Measurements from ENCODE around the gene SF3B2. TPM values are rescaled to one million over a fixed set of nuclear protein-coding genes. Genes with fewer than 3 reads are reported as not detected.
"Not testable (repeated sequence)": the region's sequence is repeated elsewhere in the genome, so short reads cannot be mapped to it uniquely, and the experiment has no call there.

SF3B2 gene
- total RNA-seq, 1 donor from 2014 or later, result 70.4 TPM

- intact Hi-C loops (cut with micrococcal nuclease); ATAC-seq: not testable (repeated sequence)
Observed at GRCh38 chr11:66092125-66092524, 40.0 kb downstream of the SF3B2 start.

GRCh38 chr11:66099746-66100145, 47.6 kb downstream of the SF3B2 start:
- intact Hi-C loops (cut with micrococcal nuclease), result not testable (repeated sequence)

More at GRCh38 chr11:66092125-66092524, 40.0 kb downstream of the SF3B2 start:
- DNase-seq, result not testable (repeated sequence)

GRCh38 chr11:66100272-66101065, 48.3 kb downstream of the SF3B2 start:
- ATAC-seq, result peak; percentile 96
- intact Hi-C loops (cut with micrococcal nuclease), result no loop called here

More at GRCh38 chr11:66099746-66100145, 47.6 kb downstream of the SF3B2 start:
- not testable (repeated sequence) for DNase-seq, ATAC-seq

DNA sequence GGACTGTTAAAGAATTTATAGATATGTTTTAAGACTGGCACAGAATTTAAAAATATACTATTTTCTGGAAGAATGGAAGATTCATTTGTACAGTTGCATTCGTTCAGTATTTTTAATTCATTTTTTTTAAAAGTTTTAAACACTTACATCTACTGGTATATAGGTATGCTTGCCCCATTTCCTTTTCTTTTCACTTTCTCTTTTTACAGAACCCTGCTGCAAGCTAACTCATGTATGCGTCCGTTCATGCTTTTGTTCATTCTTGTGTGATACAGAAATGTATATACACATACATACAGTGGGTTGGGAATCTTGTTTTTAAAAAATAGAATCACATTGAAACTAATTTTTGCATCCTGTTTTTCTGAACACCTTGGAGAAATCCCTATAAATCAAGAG, 48.9 kb downstream of the SF3B2 start:
- intact Hi-C loops (cut with micrococcal nuclease), result no loop called here
- ATAC-seq (no peak), DNase-seq (no peak)

More at GRCh38 chr11:66100272-66101065, 48.3 kb downstream of the SF3B2 start:
- peak; percentile 87 for DNase-seq

GRCh38 chr11:66104057-66104638, 52.0 kb downstream of the SF3B2 start:
- intact Hi-C loops (cut with micrococcal nuclease), result no loop called here
- DNase-seq (no peak), ATAC-seq (no peak)

DNA sequence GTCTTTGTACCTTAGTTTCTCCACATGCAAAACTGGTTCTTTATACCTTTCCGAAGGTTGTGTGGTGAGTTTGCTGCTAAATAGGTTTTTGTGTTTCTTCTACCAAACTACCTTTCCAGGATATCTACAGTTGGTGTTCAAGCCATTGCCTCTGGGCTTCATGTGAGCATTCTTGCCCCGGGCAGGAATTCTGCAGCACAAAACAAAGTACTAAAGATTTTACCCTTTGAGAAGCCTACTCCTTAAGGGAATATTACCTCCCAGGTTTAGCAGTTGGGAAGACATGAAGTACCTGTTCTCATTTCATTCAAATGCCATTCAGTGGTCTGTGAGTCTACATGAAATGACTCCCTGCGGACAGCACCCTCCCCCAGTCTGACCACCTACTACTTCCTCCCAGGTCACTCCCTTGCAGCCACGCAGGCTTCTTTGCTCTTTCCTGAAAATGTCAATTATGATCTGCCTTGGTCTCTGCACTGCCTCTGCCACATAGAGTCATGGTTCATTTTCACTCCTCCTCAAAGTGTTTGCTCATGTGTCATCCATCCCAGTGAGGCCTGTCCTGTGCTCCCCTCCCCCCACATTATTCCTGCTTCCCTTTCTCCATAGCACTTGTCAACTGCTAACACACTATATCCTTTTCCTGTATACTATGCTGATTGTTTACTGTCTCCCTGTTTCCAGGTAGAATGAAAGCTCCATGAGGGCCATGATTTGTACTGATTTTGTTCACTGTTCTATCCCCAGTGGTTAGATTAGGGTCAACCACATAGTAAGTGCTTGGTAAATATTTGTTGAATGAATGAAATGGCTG, 54.8 kb downstream of the SF3B2 start:
- ATAC-seq (no peak), DNase-seq (no peak)
- intact Hi-C loops (cut with micrococcal nuclease), result no loop called here

DNA sequence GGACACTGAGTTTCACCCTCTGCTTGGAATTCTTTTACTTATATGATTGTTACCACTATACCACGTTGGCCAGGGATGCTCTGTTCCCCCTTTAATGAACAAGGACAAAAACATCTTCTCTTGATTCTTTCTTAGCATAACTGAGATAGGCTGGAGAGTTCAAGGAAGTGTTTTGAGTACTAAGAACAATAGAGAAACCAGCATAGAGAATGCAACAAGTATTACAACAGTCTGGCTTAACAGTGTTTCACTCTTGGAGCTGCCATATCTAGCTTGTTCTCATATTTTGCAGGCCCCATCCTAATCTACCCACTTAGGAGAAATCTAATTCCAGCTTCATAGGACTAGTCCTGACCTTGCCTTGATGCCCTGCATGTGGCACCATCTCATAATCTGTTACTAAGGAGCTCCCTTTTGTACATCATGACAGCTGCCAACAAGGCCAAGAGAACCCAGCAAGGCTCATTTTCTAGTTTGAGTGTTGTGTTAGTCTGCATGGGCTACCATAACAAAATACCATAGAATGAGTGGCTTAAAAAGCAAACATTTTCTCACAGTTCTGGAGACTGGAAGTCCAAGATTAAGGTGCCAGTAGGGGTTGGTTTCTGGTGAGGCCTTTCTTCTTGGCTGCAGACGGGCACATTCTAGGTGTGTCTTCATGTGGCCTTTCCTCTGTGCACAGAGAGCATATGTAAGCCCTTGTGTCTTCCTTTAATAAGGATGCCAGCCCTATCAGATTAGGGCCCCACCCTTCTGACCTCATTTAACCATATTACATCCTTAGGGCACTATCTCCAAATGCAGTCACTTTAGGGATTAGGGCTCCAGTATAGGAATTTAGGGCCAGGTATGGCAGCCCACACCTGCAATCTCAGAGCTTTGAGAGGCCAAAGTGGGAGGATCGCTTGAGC, 55.7 kb downstream of the SF3B2 start:
- intact Hi-C loops (cut with micrococcal nuclease), result no loop called here
- ATAC-seq (peak; percentile 21), DNase-seq (no peak)

GRCh38 chr11:66109294-66109693, 57.1 kb downstream of the SF3B2 start:
- intact Hi-C loops (cut with micrococcal nuclease), result no loop called here
- no peak for DNase-seq
- ATAC-seq, result no peak

DNA sequence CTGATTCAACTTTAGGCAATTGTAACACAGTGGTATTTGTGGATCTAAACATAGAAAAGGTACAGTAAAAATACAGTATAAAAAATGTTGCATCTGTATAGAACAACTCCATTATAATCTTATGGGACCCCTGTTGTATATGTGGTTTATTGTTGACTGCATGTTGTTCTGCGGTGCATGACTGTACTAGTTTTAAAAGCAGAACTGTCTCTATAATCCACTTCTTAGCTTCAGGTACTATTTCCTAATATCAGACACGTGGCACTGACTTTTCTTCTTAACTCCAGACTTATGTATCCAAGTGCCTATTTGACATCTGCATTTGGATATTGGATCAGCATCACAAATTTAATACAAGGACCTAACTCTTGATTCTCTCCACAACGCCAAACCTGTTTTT, 59.0 kb downstream of the SF3B2 start:
- DNase-seq, result no peak
- intact Hi-C loops (cut with micrococcal nuclease), result no loop called here
- no peak for ATAC-seq

- ATAC-seq, result peak; percentile 36
- DNase-seq, result no peak
- intact Hi-C loops (cut with micrococcal nuclease), result no loop called here
Observed at GRCh38 chr11:66112041-66112491, 59.9 kb downstream of the SF3B2 start.

- ATAC-seq, result peak; percentile 62
- DNase-seq, result peak; percentile 45
- intact Hi-C loops (cut with micrococcal nuclease), result no loop called here
Observed at GRCh38 chr11:66112601-66113499, 60.7 kb downstream of the SF3B2 start.

GRCh38 chr11:66114957-66115356, 62.8 kb downstream of the SF3B2 start:
- ATAC-seq; DNase-seq; intact Hi-C loops (cut with micrococcal nuclease): not testable (repeated sequence)

GRCh38 chr11:66115638-66116301, 63.6 kb downstream of the SF3B2 start:
- no peak for DNase-seq
- ATAC-seq, result no peak
- intact Hi-C loops (cut with micrococcal nuclease), result no loop called here

- DNase-seq (no peak), ATAC-seq (no peak)
- intact Hi-C loops (cut with micrococcal nuclease), result no loop called here
Observed at GRCh38 chr11:66116576-66117361, 64.6 kb downstream of the SF3B2 start.

DNA sequence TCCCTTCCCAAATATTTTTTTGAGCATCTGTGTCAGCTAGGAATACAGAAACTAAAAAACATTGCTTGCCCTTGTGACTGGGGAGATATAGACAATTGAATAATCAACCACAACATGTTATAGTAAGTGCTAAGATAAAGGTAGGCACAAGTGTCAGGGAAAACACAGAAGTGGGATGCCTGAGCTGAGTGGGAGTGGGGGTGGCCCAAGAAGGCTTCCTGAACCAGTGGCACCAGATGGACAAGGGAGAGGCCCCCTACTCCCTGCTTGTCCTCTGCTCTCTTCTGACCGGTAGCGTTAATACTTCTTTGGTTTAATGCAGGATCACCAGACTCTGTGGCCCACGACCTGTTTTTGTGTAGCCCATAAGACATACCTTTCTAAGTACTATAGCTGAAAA, 66.7 kb downstream of the SF3B2 start:
- ATAC-seq (peak; percentile 60), DNase-seq (no peak)
- intact Hi-C loops (cut with micrococcal nuclease), result no loop called here
